Dedifferentiated amniotic fluid mesenchymal stem cell (primary cell): ENCODE measurements around the gene DNAJC15.
A peak's percentile ranks its signal among the peaks of the same experiment; 100 is the strongest.
"Not testable (repeated sequence)": the region's sequence is repeated elsewhere in the genome, so short reads cannot be mapped to it uniquely, and the experiment has no call there.

ENCODE experiments used
- DNase-seq: peaks from one replicate; pipeline ENCODE4 v3.0.0-alpha.2; 2016; ENCODE audit errors: extremely low spot score

Gene DNAJC15

DNA sequence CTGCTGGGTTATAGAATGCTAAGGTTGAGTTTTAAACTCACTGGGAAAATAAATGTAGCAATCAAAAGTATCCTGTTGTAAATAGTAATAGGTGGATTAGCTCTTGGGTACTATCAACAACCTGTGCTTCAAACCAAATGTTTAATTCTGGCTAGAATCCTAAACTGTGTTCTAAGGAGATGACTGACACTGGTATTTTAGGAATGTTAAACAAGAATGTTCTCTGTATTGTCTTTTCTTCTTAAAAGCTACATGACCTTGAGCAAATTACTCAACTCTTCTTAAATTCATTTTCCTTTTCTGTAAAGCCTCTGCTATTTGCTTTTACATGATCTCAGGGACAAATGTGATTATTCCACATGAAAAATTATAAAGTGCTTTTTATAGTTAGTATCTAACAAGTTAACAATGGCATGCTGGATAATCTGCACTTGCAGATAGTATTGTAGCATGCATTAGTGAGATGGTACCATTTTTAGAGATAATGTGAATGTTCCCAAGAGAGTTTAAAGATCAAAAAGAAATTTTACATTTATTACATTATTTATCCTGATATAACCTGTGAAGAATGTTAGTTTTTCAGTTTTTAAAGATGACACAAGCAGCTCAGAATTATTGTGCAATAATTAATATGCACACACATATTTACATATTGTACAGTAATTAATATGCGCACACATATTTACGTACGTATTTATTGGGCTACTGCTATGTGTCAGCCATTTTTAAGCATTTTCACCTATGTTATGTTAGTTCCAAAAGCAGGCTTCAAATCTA, 17.7 kb upstream of the DNAJC15 start:
- DNase-seq, result peak; percentile 32

DNA sequence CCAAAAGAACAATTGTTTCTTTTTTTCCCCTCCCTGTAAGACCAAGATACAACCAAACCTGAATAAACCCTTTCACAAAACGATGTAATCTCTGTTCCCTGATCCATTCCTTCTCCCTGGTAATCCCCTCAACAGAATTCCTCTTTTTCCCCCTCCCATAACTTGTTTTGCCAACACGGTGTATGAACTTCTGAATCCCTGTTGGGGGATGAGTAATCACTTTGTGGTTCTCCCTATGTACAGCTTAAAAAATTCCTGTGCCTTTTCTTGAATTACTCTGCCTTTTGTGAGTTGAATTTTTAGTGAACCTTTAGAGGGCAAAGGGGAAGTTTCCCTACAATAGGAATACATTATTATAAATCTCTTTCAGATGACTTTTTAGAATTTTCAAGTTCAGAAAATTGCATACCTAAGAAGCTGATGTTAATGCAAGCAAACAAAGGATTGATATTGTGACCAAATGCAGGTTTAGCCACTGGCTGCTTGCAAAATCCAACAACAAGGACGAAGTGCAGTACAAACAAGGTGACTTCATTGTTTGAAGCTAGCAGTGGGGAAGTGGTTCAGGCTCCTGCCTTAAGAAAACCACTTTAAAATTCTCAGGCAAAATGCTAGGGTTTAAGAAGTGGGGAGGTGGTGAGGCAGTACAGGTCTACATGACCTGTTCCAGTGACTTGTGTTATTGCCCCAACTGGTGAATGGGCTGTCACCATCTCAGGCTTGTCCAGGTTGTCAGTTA, 16.3 kb upstream of the DNAJC15 start:
- DNase-seq, result no peak

DNA sequence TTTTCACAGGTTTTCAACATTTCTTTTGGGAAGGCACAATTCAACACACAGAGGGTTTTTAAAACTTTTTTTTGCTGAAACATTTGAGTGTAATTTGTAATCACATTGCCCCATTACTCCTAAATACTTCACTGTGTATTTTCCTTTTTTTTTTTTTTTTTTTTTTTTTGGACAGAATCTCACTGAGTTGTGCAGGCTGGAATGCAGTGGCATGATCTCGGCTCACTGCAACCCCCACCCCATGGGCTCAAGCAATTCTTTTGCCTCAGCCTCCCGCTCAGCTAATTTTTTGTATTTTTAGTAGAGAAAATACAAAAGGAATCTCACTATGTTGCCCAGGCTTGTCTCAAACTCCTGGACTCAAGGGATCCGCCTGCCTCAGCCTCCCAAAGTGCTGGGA, 14.8 kb upstream of the DNAJC15 start:
- no peak for DNase-seq

DNA sequence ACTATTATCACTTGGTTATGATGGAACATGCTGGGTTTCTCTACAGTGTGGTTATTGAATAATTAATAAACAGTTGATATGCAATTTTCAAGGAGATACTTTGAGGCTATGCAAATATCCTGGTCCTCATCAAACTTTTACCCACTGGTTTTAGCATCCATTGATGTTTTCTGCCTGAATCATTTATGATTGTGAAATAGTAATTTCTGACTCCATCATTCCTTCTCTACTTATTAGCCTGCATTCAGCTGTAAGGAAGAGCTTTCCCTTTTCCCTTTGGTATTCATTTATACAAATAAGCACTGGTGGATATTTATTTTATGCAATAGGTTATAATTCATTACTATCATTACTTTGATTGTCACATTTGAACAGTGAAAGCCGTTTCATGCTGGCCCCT, 13.9 kb upstream of the DNAJC15 start:
- DNase-seq, result no peak

DNA sequence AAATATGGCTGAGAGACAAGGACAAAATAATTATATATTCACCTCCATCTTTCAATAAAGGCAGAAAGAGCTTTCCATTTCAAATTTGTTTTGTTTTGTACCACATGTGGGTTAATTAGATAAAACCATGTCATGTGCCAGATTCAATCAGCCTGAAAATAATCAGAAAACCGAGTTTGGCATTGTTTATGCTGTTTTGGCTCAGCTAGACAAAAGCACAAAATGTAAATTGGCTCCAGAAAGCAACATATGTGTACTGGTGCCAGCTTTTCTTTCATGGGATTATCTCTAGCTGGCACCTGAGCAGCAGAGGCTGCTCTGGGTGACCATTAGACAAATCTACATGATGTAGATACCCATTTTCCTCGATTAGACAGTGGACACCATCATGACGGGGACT, 9.2 kb upstream of the DNAJC15 start:
- DNase-seq, result no peak

DNA sequence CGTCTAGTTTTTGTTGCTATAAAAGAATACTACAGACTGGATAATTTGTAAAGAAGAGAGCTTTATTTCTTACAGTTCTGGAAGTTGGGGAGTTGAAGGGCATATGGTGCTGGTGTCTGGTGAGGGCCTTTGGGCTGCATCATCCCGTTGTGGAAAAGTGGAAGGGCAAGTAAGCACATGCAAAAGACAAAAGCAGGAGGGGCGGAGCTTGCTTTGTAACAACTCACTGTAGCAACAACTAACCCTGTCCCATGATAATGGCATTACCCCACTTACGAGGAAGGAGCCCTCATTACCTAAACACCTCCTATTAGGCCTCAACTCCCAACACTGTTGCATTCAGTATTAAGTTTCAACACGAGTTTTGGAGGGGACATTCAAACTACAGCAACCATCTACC, 7.2 kb upstream of the DNAJC15 start:
- DNase-seq, result no peak

DNA sequence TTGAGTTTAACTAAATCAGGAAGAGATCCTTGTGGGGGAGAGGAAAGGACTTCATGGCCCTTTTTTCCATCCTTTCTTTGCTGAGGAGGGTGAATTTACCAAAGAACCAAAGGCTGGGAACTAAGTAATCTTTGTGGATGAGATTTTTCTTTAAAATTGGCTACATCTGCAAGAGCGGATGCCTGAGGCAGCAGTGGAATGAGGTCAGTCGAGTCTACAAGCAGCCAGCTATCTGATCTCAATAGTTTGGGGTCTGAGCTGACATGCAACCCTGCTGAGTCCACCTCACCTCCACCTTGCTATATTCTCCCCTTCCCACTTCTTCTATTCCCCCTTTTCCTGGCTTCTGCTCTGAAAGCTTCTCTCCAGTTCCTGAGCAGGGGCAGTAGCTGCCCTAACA, 3.6 kb upstream of the DNAJC15 start:
- DNase-seq, result no peak

DNA sequence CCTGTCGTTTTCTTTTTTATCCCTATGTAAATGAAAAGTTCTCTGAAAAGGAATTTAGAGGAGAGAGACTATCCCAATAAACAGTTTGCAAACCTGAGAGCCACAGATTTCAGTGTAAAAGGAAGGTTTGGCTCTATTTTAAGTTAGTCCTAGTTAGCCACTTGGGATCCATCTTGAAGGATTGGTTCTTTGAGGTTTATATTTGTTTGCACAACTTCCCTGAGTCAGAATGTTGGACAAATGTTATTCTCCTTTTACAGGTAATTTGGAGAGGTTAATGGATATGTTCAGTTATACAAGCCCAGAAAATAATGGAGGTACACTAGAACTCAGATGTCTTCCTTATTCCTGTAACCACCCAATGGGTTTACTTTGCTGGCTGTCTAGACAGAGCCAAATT, 2.6 kb upstream of the DNAJC15 start:
- DNase-seq, result no peak

DNA sequence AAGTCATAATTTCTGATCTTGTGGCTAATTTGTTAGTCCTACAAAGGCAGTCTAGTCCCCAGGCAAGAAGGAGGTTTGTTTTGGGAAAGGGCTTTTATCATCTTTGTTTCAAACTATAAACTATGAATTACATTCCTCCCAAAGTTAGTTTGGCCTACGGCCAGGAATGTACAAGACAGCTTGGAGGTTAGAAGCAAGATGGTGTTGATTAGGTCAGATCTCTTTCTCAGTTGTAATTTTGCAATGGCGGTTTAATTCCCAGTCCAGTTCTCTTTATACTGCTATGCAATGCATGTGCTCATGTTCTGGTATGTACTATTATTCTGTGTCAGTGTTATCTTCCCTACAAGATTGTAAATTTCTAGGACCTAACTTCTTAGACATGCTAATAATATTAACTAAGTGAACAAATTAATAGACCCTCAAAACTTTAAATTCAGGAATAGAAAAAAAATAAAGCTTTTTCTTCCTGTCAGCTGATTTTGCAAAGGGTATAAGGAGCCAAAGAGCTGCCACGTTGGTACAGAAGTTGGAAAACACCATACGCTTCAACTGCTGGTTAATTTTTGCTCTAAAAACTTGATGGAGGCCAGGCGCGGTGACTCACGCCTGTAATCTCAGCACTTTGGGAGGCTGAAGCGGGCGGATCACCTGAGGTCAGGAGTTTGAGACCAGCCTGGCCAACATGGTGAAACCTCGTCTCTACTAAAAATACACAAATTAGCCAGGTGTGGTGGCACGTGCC, 1.3 kb upstream of the DNAJC15 start:
- DNase-seq, result no peak

DNA sequence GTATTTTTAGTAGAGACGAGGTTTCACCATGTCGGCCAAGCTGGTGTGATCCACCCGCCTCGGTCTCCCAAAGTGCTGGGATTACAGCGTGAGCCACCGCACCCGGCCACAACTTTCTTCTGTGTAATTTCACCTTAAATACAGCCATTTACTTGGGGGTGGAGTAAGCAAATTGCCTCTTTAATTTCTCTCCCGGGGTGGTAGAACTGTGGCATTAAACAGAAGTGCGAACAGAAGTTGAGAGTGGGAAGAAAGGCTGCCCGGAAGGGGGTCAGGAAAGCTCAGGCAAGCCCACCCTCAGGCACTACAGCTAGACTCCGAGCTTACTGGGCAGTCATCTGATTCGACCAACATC, 475 bp upstream of the DNAJC15 start:
- DNase-seq, result no peak

DNA sequence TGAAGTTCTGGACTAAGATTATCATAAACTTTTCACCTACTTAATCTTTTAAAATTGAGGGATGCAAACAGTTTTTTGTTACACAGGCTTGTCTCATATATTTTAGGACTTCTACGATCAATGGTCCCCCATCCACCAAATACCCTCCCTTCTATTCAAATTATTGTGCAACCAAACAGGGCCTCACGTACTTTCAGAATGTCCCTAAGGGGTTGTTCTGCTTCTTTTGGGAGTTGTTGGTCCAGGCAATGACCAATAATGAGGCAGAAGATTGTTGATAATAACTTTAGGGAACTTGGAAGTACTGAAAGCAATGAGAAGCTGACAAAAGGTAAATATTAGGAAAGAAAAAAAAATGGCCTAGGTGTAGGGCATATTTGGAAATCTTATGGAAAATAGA, 2.9 kb downstream of the DNAJC15 start:
- no peak for DNase-seq

DNA sequence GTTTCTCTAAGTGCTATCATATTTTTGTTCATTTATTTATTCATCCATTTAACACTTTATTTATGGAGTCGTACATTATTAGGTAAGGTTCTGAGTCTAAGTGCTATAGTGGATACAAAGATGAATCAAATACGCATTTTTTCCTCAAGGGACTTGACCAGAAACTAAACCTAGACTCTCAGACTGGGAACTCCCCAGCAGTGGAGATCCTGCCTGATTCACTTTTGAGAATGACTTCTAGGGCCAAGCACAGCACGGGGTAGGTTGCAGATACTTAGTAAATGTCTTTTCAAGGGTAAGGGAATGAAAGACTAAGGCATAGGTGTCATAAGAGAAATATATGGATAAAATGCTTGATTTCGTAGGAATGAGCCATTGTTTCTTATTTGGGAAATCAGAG, 7.2 kb downstream of the DNAJC15 start:
- DNase-seq, result no peak

DNA sequence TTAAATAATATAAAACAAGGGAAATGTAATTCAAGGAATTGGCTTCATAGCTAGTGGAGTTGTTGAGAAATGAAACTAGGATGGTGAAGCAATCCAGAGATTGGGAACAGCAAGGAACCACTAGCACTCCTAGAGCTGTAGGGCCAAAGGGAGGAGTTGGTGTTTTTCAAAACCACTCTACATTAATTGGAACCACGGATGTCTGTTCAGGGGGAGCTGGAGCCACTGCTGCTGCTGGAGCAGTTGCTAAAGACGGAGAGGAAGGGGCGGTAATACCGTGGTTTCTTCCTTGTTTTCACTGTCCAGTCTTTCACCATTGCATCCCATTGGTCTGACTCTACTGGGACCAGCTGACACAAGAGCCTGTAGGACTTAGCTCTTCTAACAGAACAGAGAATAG, 8.5 kb downstream of the DNAJC15 start:
- no peak for DNase-seq

DNA sequence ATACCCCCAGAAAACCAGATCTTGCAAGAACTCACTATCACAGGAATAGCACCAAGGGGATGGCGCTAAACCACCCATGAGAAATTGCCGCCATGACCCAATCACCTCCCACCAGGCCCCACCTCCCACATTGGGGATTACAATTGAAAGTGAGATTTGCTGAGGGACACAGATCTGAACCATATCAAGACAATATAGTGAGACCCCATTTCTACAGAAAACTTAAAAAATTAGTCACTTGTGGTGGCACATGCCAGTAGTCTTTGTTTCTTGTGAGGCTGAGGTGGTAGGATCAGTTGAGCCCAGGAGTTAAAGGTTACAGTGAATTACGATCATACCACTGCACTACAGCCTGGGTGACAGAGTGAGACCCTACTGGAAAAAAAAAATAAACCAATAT, 9.7 kb downstream of the DNAJC15 start:
- no peak for DNase-seq

DNA sequence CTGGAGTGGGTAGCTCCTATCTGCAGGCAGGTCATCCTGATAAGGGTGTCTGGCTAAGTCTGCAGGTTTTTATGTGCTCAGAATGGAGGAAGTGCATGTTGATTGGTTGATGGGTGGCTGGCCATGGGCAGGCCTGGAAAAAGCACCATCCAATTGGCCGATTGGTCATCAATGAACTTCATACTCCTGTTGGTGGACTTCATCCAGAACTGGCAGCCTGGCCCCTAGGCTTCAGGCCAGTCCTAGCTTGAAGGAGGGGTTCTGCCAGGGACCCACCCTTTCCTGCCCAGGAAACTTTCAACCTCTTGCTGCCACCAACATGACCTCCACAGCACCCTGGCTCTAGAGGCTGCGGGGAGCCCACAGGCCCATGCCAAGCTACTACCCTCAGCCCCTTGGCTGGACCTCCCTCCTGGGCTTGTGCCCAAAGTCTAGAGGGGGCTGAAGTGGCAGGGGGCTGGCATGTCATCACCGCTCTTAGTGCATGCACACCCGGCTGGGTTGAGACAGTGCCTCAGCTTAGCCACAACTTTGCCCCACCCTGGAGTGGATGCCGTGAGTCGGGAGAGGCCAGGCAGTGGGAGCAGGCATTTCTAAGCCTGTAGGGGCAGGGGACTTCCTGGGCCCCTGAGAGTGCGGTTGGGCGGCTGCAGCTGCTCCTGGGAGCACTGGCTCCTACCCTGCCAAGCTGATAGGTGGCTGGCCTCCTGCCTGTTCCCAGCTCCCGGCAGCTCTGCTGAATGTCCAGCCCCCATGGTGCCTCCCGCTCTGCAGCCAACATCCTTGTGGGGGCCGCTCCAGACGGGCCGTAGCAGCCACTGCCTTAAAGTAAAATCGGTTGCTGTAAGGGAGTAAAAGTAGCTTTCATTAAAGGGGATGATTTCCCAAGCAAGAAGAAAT, 13.2 kb downstream of the DNAJC15 start:
- no peak for DNase-seq

DNA sequence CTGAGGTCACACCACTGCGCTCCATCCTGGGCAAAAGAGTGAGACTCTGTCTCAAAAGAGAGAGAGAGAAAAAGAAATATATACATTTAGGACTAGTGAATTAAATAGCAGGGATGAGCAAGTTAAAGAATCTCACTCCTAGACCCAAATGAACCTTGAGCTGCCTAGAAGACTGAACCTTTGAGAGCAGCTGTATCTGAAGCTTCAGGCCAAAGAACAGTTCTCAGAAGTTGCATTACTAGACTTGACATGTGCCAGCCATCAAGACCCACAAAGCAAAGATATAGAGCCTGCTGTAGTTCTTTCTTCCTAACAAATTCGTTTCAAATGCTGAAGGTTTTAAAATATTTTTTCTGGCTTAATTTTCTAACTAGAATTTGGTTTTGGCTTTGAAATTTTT, 16.6 kb downstream of the DNAJC15 start:
- no peak for DNase-seq

DNA sequence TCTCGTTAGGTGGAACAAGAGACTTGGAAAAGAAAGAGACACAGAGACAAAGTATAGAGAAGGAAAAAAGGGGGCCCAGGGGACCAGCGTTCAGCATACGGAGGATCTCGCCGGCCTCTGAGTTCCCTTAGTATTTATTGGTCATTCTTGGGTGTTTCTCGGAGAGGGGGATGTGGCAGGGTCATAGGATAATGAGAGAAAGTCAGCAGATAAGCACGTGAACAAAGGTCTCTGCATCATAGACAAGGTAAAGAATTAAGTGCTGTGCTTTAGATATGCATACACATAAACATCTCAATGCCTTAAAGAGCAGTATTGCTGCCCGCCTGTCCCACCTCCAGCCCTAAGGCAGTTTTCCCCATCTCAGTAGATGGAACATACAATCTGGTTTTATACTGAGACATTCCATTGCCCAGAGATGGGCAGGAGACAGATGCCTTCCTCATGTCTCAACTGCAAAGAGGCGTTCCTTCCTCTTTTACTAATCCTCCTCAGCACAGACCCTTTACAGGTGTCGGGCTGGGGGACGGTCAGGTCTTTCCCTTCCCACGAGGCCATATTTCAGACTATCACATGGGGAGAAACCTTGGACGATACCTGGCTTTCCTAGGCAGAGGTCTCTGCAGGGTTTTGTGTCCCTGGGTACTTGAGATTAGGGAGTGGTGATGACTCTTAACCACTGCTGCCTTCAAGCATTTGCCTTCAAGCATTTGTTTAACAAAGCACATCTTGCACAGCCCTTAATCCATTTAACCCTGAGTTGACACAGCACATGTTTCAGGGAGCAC, 17.4 kb downstream of the DNAJC15 start:
- not testable (repeated sequence) for DNase-seq

DNA sequence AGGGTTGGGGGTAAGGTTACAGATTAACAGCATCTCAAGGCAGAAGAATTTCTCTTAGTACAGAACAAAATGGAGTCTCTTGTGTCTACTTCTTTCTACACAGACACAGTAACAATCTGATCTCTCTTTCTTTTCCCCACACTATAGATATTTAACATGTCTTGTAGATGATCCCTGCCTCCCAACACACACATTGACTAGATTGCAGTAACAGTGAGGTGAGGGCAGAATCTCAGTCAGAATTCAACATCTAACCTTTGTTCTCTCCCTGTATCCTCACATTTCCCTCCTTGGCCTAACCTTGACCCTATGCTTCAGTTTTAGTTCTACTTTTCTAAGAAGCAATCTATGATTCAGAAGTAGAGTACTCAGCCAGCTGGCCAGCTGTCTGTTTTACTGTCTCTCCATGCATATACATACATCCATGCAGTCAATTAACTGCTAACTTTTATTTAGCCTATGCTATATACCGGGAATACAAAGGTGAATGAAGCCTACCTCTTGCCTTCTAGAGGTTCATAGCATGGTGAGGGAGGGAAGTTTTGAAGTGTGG, 18.1 kb downstream of the DNAJC15 start:
- DNase-seq, result no peak

DNA sequence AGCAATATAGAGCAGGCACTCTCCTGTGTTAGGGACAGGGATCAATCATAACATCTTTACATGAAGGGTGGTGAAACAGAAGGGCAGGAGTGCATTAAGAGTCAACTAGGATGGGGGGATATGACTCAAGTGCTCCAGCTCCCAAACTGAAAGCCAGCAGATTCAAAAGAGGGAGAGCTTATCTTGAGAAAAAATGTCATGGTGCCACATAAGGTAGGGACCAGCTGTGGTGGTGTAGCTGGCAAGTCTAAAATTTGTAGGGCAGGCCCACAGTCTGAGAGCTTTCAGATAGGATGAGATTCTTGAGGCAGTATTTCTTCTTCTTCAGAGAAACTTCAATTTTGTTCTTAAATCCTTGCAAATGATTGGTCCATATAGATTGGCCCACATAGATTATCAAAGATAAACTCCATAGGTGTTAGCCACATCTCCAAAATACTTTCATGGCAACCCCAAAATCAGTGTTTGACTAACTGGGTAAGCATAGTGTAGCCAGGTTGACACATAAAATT, 19.1 kb downstream of the DNAJC15 start:
- DNase-seq, result no peak

DNA sequence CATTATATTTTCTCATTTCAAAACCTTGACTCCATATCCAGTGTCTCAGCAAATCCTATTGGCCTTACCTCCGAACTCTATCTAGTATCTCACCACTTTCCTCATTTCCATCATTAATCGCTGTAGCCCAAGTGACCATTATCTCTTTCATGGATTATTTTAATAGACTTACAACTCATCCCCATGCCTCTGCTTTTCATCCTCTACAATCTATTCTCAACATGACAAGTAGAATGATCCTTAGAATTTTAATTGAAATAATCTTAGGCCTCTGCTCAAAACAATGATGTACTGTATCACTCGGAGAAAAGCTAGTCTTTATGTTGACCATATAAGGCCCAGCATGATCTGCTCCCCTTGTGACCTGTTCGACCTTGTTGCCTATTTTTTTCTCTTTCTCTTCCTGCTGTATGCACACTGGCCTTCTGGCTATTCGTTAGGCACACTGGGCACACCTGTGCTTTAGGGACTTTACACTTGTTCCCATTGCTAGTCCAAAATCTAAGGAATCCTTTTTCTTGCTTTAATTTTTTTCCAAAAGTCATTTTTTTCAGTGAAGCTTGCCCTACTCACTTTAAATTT, 21.4 kb downstream of the DNAJC15 start:
- DNase-seq, result no peak
